DMS 273 (cell line): ENCODE results near the gene IL17A.

Experiments
- DNase-seq: peaks from one replicate; lab custom pipeline; 2025; ENCODE audit not compliant: unreplicated experiment; lab: John Stamatoyannopoulos, UW

IL17A gene

DNA sequence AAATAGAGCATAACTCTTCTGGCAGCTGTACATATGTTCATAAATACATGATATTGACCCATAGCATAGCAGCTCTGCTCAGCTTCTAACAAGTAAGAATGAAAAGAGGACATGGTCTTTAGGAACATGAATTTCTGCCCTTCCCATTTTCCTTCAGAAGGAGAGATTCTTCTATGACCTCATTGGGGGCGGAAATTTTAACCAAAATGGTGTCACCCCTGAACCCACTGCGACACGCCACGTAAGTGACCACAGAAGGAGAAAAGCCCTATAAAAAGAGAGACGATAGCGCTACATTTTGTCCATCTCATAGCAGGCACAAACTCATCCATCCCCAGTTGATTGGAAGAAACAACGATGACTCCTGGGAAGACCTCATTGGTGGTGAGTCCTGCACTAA lies at the start of gene IL17A:
TSS of gene IL17A (plus strand) at position 301 of the 400 bp plus-strand sequence. CDS start at position 358, 57 bp downstream.
- no peak for DNase-seq

DNA sequence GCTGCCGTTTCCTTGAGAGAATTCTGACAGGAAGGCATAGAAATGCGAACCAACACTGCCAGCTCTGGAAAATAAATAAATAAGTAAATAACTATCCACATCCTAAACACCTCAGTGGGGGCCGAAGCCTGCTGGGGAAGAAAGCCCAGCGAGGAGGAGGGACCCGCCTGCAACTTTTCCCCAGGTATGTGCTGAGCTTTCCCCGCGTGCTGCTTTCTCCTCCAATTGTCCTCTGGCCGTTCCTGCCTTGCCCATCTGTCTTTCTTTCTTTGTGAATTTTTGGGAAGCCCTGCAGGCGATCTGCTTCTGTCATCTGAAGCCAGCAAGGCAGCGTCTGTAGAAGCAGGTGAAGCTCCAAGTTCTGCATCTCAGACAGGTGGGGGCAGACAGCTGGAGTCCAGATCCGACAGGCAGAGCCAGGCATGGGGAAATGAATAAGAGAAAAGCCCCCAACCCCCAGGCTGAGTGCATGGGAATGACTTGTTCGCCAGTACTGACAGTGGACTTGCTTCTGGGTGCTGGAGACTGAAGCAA lies 49.2 kb upstream of the IL17A start:
- DNase-seq: no peak

DNA sequence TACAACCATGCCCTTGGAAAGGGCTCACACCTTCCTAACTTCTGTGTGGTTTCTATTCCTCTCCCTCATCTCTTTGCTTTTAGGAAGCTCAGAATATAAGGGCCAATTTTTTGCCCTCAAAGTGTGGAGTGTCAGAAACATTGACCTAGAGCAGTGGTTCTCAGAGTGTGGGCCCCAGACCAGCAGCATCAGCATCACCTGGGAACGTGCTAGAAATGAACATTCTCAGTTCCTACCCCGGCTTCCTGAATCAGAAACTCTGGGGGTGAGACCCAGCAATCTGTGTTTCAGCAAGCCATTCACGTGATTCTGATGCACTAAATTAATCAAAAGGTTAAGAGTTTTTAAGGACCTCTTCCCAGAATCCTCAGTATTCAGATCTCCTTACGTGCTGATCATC lies 47.9 kb upstream of the IL17A start:
- no peak for DNase-seq

DNA sequence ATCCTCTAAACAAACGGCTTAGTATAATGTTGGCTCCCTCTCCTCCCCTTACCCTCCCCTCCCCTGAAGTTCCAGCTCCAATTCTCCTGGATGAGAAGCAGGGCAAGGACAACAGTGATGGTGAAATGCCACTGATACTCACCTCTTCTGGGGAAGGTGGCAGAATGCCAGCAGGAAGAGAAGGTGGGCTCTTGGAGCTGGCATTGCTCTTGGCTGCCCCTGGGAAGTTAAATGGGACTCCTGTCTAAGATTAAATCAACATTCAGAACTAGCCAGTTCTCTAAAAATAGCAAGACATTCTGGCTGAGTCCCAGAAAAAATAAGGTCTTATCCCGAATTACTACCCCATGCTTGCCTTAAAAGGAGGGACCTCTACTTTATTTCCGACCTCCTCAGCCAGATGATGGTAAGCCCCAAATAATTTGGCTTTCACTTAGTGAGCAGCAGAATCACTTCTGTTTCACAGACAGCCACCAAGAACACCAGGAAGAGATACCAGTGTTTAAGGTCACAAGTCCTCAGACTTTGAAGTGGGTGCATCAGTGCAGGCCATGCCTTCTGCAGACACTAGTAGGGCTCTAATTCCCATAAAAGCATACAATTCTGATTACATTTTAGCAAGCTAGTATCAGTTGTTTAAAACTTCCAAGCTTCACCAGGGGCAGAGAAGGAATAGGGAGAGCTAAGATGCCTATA lies 46.0 kb upstream of the IL17A start:
- DNase-seq: no peak

DNA sequence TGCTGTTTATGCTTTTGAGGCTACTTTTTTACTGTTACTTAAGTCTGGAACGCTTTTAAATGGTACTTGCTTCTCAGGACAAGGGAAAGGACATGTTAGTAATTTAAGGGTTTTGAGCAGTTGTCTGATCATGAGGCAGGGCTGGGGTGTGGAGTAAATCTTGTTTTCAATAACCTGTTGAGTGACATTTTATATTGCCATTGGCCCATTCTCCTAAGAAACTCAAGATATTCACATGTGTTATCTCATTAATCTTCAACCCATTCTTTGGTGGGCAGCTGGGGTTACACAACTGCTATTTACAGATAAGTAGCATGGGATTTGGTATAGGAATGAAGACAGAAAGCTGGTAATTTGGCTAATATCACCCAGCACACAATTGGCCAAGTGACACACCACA lies 44.6 kb upstream of the IL17A start:
- DNase-seq: no peak

DNA sequence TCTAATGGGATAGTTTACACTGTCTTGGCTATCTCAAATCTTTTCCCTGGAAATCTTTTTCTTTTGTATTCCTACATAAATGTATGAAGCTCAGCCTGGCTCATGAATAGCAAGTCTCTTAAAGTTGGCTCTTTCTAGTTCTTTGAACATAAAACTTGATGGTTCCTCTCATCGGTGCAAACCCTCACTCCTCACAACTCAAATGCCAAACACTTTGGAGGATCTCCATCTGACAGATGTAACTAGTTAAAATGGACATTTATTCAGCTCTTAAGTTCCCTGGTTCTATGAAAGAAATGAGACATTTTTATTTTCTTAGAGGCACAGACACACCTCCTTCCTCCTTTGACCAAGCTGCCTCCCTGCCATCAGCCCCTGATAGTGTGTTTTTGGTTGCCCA lies 43.6 kb upstream of the IL17A start:
- DNase-seq: no peak

DNA sequence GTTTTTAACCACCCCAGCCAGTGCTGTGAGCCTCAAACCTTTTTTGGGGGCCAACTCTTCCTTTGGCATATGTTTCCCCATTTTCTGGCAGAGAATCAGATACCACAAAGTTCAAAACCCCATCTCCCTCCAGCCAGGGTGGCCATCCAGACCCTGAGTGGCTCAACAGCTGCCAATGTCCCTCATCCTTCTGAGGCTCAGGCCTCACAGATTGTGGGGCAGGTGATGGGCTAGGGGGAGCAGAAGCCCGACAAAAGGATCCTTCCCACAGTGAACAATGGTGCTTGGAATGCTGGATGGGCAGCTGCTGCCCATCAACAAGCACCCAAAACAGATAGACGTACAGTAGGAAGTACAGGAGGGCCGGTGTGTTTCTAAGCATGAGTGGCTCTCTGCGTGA lies 42.6 kb upstream of the IL17A start:
- DNase-seq: no peak

DNA sequence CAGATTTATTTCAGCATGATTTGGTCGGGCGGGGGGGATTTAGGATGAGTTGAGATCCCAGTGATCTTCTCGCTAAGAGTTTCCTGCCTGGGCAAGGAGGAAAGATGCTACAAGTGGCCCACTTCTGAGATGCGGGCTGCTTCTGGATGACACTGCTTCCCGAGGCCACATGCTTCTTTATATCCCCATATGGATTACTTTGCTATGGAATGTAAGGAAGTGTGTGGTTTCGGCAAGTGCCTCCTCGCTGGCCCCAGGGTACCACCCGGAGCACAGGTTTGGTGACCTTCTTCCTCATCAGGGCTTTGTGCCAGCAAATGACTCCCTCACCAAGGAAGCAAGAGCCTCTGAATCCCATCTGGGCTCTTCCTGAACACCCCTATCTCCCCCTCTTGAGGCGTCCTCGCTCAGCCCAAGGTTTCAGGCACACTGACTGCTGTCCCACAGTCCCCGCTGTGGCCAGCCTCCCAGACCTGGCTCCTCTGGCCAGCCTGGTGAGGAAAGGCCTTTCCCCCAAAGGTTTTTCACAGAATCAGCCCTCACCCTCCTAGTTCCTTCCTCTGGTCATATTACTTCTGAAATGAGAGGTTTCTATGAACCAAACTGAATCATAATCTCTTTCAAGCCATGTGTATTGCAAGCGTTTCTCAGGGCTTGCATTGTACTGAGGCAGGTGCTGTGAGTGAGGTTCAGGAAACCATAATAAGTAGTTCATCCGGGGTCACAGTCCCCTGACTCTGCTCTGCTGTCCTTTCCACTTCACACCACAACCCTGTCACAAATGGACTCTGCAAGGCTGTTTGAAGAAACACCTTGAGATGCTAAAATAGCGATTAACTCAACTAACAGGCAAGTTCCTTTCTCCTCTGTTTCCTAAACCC lies 41.7 kb upstream of the IL17A start:
- DNase-seq: no peak

DNA sequence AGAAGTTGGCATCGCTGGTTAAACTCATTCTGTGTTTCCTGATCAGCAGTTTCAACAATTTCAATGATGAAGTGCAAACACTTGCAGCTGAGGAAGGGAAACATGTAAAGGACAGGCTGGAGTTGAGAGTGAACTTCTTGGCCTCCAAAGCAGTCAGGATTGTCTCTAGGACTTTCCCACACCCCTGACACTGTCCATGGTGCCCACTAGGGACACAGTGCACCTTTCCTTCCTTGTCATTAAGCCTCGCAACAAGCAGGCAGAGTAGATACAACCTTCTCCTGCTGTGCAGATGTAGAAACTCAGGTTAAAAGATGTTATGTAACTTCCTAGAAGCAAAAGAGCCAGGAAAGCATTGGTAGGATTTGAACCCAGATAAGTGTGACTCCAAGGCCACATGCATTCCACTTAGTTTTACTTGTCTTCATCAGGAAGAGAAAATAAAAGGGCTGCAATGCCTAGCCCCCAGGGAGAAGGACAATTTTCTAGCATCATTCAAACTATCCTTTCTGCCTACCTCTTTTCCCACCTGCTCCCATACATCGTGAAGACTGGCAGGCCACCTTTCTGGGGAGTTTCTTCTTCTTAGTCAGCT lies 39.2 kb upstream of the IL17A start:
- DNase-seq: no peak

DNA sequence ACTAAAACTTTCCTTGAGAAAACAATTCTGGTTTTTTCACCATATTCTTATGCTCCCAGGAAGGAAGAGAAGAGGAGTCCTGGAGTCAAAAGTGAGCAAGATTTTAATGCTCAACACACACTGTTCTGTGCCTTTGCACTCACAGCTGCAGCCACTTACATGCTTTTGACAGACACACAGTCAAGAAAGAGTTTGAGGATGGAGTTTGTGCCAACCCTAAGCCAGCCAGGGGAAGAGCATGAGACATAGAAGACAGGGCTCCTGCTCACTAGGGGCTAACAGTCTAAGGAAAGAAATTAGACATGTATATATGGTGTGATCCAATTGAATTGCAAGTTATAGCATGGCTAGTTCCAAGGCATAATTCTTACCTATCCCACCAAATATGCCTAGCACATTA lies 37.1 kb upstream of the IL17A start:
- no peak for DNase-seq

DNA sequence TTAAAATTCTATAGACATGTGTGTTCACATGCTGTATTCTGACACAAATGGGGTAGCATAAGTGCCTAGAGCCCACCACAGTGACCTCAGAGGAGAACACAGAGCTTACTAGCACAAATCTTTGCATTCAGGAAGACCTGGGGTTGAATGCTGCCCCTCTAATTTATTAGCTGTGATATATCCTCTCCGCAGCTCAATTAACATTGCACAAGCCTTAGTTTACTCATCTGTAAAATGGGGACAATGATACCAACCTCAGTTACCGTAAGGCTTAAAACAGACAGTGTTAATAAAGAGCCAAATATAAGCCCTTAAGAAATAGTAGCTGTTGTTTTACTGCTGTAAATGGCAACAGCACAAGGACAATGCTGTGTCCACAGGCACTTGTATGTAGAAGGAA lies 36.2 kb upstream of the IL17A start:
- DNase-seq: no peak

DNA sequence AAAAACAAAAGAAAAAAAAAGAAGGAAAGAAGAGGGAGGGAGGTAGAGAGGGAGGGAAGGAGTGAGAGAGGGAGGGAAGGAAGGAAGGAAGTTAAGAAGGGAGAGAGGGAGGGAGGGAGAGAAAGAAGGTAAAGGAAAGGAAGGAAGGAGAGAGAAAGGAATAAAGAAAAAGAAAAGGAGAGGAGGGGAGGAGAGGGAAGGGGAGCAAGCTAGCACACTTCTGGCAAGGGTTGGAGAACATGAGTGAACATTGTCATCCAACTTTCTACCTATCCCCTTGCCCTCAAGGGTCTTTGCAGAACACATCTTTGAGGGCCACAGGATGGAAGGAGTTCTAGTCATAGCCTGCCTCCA lies 34.1 kb upstream of the IL17A start:
- no peak for DNase-seq

DNA sequence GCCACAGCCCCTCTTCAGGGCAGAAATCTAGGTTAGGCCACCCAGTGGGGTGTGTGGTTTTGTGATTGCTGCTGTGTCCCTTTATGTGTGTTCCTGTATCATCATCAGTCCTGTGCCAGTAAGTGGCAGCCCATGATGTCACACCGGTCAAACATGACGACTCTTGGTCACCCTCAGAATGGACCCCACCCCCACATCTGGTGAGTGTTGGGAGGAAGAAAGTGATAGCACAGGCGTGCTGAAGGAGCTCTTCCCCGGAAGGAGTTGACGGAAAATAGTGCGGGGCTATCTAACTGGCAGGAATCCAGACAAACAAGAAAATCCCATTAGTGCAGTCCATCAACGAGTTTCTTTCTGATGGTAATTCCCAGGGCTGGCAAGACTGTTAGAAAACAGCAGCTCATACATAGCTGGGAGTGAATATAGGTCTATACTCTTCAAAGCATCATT lies 33.4 kb upstream of the IL17A start:
- no peak for DNase-seq

DNA sequence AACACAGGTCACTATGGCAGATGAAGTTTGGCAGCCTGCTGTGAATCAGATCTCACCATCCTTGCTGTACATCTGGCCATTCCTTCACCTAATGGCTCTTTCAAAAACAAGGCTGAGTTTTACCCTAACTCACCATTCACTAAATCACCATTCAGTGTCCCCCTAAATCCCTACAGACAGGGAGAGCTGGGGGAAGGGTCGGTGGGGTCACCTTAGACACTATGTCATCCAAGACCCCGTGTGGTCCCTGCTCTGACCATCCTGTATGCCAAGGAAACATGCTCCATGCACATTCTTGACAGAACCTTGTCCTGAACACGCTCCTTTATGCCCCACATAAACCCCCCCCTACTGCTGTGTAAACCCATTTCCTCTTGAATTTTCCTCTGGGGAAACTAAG lies 31.8 kb upstream of the IL17A start:
- DNase-seq: no peak

DNA sequence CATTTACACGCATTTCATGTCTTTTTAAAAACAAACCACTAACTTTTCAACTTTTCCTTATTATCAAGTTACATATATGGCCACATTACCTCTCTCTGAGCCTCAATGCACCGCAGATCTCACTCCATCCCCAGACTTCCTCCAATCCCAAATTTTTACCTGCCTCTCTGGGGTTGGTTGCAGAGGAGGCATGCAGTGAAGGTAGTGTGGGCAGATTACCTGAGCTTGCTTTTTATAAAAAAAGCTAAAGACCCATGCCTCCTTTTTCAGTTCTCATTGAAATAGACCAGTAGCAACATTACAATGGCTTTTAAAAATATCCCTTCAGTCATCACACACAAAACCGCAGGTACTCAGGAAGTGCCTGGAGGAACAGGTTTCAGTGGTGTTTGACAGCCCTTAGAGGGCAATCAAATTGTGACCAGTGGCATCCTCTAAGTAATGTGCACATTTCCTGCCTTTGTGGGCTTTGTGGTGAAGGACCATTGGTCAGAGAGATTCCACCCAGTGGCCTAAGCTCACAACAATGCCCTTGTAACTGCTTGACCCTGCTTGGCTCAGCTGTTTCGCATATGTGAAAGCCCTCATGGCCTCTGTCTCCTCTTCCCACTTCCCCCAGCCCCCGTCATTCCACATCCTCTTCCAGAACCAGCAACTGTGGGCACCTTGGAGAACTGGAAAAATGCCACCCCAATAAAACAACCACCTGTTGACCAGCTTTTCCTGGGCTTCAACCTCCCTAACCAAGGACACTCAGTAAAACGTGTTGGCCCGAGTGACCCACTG lies 30.2 kb upstream of the IL17A start:
- DNase-seq: no peak

DNA sequence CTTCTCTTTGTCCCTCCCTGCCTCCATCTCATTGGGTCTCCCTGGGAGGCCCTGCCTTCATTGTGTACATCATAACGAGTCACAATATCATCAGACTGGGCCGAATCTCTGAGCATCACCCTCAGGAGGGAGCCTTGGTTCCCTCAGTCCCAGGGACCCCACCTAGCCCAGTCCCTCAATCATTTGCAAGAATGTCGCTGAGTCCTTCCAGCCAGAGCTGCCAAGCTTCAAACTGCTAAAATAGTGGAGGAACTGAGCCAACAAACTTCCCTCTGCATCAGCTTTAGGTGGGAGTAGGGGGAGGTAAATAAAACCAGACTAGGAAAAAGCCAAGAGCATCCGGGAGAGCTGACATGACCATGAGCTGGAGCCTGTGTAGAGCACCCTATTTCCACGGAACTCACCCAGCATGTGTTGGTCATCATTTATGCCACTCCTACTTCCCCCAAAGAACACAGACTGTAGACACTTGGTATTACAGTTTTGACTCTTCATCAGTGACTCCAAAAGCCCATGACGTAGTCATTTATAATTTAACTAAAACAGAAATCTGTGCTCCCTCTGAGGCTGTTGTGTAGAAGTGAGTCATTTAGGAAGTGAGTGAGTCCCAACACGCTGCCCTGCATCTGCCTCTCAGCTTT lies 28.8 kb upstream of the IL17A start:
- no peak for DNase-seq

DNA sequence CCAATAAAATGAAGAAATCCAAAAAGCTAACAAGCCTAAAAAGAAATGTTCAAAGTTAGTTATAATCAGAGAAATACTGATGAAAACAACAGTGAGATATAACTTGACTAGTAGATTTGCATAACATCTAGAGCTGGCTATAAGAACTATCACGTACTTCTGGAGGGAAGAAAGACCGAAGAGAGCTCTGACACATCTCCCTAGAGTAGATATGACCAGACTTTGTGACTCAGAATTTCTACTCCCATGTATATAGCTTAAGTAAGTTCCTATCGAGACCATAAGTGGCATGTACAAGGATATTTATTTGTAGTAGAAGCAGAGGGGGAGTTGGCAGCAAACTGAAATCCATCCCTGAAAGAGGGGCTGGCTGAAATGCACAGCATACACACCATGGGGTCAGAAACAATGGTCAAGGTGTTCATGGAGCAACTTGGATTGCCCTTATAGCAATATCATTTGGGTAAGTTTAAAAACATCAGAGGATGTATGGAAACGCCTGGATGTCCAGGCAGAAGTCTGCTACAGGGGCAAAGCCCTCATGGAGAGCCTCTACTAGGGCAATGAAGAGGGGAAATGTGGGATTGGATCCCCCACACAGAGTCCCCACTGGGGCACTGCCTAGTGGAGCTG lies 25.6 kb upstream of the IL17A start:
- no peak for DNase-seq

DNA sequence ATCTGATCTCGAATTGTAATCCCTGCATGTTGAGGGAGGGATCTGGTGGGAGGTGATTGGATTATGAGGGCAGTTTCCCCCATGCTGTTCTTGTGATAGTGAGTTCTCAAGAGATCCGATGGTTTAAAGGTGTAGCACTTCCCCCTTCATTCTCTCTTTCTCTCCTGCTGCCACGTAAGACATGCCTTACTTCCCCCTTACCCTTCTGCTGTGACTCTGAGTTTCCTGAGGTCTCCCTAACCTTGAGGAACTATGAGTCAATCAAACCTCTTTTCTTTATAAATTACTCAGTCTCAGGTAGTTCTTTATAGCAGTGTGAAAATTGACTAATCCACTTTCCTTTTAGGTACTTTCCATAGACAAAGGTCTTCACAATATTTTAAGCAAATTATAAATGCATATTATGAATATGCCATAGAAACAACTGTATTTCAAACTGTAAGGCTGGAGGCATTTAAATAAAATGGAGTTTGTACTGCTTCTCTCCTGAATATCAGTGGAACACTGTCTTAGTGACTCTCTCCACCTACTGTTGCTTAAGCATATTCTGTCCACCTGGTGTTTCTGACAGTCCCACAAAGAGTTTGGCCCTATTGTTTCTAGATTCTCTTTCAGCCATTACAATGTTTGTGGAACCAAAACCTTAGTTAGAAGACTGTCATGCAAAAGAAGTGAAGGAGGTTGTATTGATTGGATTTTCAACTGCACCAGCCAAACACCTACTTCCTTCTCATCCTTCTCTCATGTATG lies 24.3 kb upstream of the IL17A start:
- no peak for DNase-seq
